Activated T-cell treated with anti-CD3 and anti-CD28 coated beads, Interleukin-2, amount 50 U/mL, for 24 hours (primary cell): Measurements from ENCODE around the gene MSANTD1.

Experiments used
- DNase-seq: peaks from one replicate; pipeline ENCODE4 v3.0.0-alpha.2; 2020
- H3K27ac Mint-ChIP-seq: 2 replicates; pipeline ENCODE4 v1.8.0; 2020; ENCODE audit warnings: mild to moderate bottlenecking, mixed read lengths
- H3K27me3 Mint-ChIP-seq: 2 replicates; pipeline ENCODE4 v1.8.0; 2020; ENCODE audit warnings: mixed read lengths
- H3K36me3 Mint-ChIP-seq: 2 replicates; pipeline ENCODE4 v1.8.0; 2020; ENCODE audit warnings: low read depth, mixed read lengths
- H3K4me1 Mint-ChIP-seq: 2 replicates; pipeline ENCODE4 v1.8.0; 2020; ENCODE audit warnings: low read depth, mixed read lengths
- H3K4me3 Mint-ChIP-seq: 2 replicates; pipeline ENCODE4 v1.8.0; 2020; ENCODE audit warnings: mild to moderate bottlenecking, moderate library complexity, mixed read lengths
- H3K9me3 Mint-ChIP-seq: 2 replicates; pipeline ENCODE4 v1.8.0; 2020; ENCODE audit warnings: mixed read lengths

MSANTD1 gene

DNA sequence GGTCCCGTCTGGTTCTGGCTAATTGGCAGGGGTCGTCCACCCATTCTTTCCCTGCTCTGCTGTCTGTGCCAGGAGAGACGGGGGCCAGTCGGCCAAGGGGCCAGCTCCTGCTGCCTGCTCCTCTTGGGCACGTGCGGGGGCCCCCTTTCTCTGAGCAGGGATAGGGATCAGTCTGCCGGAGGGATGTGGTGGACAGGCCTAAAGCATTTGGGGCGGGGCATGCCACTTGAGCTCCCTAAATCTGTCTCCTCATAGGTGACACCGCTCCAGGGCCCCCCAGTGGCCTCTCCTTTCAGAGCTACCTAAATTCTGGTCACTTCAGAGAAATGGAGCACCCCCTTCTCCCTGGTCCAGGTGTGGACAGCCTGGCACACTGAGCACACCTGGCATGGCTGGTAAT is 4.2 kb upstream of the MSANTD1 start:
- no peak overlapping the region for H3K4me3 Mint-ChIP-seq
- DNase-seq: no peak
- peaks cover 12% of the 10 kb centered on the region for H3K4me1 Mint-ChIP-seq
- no peaks in the 10 kb centered on the region for H3K27me3 Mint-ChIP-seq
- peaks cover 33% of the 10 kb centered on the region for H3K36me3 Mint-ChIP-seq
- no peaks in the 10 kb centered on the region for H3K9me3 Mint-ChIP-seq
- H3K27ac Mint-ChIP-seq: no peak overlapping the region

DNA sequence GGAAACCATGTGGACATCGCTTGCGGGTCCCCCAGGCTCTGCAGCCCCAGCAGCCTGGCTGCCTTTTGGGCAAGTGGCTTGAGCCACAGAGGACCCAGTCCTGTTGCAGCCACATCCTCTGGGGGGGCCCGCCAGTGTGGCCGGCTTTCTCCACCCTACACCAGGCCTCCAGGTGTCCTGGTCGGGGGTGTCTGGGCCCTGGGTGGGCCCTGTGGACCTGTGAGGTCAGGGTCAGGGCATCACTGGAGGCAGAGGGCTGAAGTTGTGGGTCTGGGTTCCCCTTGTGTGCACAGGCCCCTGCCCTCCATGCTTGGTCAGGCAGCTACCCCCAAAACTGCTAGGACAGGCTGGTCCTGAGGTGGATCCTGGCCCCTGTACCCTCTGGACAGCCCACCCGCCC is 3.3 kb upstream of the MSANTD1 start:
- Mint-ChIP-seq H3K27me3 (no peaks in the 10 kb centered on the region), H3K4me1 (peaks cover 12% of the 10 kb centered on the region), H3K36me3 (peaks cover 25% of the 10 kb centered on the region), H3K9me3 (no peaks in the 10 kb centered on the region), H3K27ac (no peak overlapping the region), H3K4me3 (no peak overlapping the region)
- no peak for DNase-seq

DNA sequence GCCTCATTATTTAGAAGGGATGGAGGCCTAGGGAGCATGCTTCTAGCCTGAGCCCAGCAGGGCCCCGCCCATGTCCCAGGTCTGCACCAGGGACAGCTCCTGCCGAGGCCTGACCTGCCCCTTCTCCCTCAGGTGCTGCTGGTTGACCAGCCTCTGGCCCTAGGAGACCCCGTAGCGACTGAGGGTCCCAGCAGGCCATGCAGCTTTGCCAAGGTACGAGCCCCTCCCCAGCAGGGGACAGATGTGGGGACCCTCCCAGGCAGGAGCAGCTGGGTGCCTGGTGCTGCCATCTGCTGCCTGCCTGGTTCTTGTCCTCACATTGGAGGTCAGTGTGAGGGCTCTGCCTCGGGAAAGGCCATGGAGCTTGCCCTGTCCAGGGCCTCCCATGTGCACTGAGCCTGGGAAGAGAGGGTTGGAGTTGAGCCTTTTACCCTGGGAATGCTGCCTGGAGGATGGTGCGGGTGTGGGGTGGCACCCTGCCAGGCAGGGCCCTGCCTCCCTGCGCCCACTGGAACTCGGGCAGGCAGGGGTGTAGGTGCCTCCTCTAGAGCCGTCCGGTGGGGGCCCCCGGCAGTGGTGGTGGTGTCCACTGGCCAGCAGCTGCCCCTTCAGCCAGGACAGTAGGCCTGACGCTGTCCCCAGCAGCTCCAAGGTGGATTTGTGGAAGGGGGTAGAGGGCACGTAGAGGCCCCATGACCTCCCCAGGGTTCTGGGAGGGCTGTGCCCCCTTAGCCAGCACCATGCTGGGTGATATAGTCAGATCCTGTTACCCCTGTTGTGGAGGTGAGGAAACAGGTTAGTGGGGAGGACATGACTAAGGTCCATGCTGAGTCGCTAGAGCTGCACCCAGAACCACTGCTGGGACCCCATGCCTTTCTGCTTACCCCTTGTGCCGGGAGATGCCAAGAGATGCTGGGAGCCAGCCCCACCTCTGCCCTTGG is 2.2 kb upstream of the MSANTD1 start:
- Mint-ChIP-seq H3K36me3 (peaks cover 15% of the 10 kb centered on the region), H3K27ac (no peak overlapping the region), H3K4me3 (no peak overlapping the region), H3K9me3 (no peaks in the 10 kb centered on the region), H3K27me3 (no peaks in the 10 kb centered on the region), H3K4me1 (peaks cover 12% of the 10 kb centered on the region)
- no peak for DNase-seq

DNA sequence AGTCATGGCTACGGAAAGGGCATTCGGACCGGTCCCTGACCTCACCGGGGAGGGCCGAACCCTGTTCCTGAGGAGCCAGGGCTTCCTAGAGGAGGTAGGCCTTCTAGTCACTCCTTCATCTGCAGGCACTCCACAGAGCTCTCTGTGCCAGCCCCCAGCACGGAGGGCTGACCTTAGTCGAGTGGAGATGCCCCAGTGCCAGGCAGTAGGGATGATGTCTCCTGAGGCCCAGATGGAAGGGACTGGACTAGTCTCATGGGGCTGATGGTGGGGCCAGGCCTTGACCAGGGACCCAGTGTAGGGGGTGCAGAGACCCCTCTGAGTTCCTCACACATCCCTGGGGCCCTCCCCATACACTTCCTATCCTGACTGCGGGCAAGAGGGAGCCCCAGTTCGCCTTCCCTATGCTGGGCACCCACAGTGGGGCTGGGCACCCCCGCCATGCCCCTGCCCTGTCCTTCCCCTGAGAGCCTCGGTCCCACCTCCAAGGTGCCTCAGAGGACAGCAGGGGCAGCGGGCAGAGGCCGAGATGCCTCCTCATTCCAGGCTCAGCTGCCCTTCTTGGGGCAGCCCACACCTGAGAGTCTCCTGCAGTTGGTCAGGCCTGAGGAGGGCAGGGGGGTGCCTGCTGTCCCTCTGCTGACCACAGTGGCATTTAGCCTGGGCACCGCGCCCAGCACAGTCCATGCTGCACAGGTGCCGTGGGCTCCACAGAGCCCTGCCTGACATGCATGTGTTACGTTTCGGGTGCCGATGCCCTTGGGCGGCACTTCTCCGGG is 1.4 kb upstream of the MSANTD1 start:
- Mint-ChIP-seq H3K4me1 (peaks cover 8% of the 10 kb centered on the region), H3K27me3 (no peaks in the 10 kb centered on the region), H3K27ac (no peak overlapping the region), H3K36me3 (peaks cover 8% of the 10 kb centered on the region), H3K4me3 (no peak overlapping the region), H3K9me3 (no peaks in the 10 kb centered on the region)
- DNase-seq: no peak

DNA sequence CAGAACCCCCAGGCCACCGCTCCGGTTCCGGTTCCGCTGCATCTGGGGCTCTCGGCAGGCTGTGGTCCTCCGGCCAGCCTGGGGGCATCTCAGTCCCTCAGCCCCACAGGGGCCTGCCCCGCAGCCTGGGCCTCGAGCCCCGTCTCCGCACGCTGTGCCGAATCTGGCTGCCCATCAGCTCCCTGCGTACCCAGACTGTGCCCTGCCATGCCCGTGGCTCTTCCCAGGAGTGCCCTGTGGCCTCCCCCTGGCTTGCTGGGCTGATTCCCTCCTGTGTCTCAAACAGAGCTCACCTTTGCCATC is 830 bp upstream of the MSANTD1 start:
- peaks cover 3% of the 10 kb centered on the region for H3K36me3 Mint-ChIP-seq
- H3K9me3 Mint-ChIP-seq: no peaks in the 10 kb centered on the region
- H3K27me3 Mint-ChIP-seq: no peaks in the 10 kb centered on the region
- peaks cover 3% of the 10 kb centered on the region for H3K4me1 Mint-ChIP-seq
- H3K4me3 Mint-ChIP-seq: no peak overlapping the region
- no peak overlapping the region for H3K27ac Mint-ChIP-seq
- DNase-seq: no peak

DNA sequence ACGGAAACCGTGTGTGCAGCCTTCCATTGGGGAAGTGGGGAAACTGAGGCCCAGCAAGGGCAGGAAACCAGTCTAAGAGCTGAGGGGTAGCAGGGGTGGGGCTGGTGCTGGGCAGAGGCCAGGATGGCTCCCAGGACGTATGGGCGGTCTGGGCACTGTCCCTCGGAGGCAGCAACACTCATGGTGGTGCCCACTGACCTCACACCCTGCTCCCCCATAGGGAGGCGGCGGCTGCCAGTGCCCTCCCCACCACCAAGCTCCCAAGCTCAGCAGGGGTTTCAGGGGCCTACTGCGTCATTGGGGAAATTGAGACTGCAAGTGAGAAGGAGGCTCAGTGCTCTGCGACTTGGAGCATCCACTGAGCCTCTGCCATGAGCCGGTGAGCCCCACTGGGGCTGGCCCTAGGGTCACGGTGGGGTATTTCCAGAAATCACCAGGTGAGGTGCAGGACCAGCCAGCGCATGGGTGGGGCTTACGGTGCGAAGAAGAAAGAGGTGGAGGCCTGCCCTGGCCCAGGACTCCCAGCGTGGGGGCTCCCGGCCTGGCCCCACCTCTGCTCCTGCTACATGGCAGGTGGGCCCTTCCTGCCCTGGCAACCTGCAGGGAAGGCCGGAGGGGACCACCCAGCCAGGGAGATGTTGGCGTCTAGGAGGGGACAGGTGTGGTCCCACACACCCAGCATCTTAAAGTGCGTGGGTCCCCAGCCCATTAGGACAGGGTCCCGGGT is 915 bp downstream of the MSANTD1 start:
- Mint-ChIP-seq H3K9me3 (no peaks in the 10 kb centered on the region), H3K4me3 (no peak overlapping the region), H3K4me1 (no peaks in the 10 kb centered on the region), H3K27me3 (no peaks in the 10 kb centered on the region), H3K36me3 (peaks cover 2% of the 10 kb centered on the region), H3K27ac (no peak overlapping the region)
- no peak for DNase-seq

DNA sequence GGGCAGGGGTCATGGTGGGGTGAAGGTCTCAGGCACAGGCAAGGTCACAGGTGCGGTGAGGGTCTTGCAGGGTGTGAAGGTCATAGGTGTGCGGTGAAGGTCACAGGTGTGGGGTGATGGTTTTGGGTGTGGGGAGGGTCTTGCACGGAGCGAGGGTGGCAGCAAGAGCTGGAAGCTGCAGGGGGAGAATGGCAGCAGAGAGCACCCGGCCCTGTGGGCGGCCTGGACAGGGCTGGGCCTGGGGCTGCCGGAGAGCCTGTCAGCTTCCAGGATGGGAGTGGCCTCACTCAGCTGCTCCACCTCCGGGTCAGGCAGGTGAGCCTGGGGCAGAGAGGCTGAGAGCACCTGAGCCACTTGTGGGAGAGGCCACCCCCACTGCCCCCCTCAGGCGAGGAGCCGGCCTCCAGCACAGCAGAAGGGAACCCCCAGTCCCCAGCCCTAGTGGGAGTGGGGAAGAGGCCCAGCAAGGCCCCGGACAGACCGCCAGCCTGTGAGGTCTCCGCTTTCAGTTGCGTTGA is 1.5 kb downstream of the MSANTD1 start:
- Mint-ChIP-seq H3K4me1 (no peaks in the 10 kb centered on the region), H3K4me3 (no peak overlapping the region), H3K27ac (no peak overlapping the region), H3K9me3 (no peaks in the 10 kb centered on the region), H3K27me3 (no peaks in the 10 kb centered on the region), H3K36me3 (peaks cover 2% of the 10 kb centered on the region)
- DNase-seq: no peak

DNA sequence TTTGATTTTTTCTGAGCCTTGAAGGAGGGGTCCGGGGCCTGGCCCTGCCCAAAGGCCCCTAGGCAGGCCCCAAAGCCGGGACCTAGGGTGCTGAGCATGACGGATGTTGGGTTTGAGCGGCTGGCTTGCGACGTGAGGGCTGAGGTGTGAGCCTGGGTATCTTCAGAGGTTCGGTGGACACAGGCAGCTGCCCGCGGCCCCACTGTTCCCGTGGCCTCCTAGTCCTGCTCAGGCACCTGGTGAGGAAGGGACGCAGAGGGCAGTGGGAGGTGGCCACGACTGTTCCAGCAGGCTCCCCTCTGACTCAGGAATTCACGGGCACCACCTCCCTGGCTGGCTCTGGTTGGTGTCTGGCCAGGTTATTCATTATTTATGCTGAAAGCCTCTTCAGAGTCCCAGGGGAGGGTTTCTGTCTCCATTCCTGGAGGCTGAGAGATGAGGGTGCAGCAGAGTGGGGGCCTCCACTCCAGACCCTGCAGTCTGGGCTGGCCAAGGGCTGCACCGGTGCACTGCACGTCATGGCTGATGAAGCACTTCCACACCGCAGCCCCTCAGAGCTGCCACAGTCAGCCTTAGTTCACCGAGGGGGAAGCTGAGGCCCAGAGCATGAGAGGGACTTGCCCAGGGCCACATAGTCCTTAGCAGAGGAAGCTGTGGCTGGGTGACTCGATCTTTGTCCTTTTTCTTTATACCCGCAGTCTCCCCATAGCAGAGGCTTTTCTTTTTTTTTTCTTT is 2.2 kb downstream of the MSANTD1 start:
- Mint-ChIP-seq H3K4me1 (no peaks in the 10 kb centered on the region), H3K27me3 (no peaks in the 10 kb centered on the region), H3K27ac (no peak overlapping the region), H3K9me3 (no peaks in the 10 kb centered on the region), H3K36me3 (peaks cover 3% of the 10 kb centered on the region), H3K4me3 (no peak overlapping the region)
- DNase-seq: no peak

DNA sequence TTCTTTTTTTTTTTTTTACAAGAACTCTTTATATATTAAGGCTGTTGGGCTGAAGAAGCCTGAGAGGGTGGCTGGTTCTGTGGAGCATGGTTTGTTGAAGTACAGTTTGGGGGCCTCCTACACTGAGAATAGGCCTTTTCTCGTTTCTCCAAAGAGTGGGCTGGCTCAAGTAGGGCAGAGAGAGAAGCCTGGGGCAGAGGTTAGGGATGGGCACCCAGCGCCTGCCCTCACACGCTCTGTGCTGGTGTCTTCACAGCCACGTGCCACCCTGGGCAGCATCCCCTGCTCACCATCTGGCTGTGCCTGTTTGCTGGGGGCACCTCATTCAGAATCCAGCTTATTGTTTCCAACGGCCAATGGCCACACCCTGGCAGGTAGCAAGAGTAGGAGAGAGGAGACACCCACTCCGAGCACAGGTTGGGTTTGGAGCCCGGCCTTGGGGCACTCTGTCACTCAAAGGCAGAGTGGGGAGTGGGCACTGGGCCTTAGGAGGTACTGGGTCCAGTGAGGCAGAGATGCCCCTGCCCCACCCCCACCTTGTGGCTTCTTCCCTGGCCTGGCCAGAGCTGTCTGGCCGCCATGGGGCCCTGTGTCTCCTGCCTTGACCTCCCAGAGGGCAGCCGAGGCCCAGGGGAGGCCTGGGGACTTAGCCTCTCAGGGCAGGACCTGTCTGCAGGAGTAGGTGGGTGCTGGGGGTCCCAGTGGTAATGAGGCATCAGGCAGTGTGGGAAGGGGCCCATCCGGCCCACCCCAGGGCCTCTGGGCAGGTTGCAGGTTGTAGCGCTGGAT is 2.9 kb downstream of the MSANTD1 start:
- no peaks in the 10 kb centered on the region for H3K4me1 Mint-ChIP-seq
- no peak for DNase-seq
- H3K36me3 Mint-ChIP-seq: peaks cover 6% of the 10 kb centered on the region
- H3K9me3 Mint-ChIP-seq: no peaks in the 10 kb centered on the region
- no peaks in the 10 kb centered on the region for H3K27me3 Mint-ChIP-seq
- no peak overlapping the region for H3K4me3 Mint-ChIP-seq
- no peak overlapping the region for H3K27ac Mint-ChIP-seq

DNA sequence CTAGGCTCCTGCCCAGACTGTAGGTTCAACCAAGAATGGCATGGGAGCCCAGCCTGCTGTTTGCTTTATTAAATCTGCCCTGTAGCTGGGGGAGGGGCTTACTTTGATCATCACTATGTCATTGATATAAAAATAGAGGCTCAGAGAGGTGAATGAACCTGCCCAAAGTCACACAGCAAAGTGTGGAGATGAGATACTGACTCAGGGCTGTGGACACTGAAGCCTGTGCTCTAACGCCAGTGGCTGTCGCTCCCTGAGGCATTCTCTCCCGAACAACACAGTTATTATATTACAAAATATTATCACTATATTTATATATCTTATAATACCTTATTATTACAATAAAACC is 3.5 kb downstream of the MSANTD1 start:
- Mint-ChIP-seq H3K36me3 (peaks cover 6% of the 10 kb centered on the region), H3K9me3 (no peaks in the 10 kb centered on the region), H3K27ac (no peak overlapping the region), H3K27me3 (no peaks in the 10 kb centered on the region), H3K4me3 (no peak overlapping the region), H3K4me1 (no peaks in the 10 kb centered on the region)
- DNase-seq: no peak

DNA sequence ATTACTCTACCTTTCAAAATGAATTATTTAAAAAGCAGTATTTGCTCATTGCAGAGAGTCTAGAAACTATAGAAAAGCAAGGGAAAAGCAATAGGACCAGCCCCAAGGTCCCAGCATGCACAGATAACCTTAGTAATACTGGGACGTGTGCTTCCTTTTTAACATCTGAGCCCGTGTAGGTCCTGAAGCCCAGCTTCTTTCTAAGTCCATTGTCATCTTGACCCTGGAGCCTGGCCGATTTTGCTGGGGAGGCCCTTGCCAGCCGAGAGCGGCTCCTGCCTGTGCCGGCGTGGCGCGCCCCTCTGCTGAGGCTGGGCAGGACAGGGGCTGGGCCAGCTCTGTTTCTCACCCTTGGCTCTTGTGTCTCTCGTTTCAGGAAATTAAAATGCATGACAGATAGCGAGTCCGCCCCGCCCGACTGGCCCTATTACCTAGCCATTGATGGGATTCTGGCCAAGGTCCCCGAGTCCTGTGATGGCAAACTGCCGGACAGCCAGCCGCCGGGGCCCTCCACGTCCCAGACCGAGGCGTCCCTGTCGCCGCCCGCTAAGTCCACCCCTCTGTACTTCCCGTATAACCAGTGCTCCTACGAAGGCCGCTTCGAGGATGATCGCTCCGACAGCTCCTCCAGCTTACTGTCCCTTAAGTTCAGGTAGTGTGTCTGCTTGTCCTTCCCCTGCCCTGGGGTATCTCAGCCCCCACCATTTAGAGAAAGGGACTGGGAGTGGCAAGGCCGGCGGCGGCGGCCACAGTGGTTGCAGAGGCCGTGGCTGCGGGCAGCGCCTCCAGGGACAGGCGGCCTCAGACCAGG is 4.1 kb downstream of the MSANTD1 start:
- Mint-ChIP-seq H3K27ac (no peak overlapping the region), H3K4me3 (no peak overlapping the region), H3K36me3 (peaks cover 6% of the 10 kb centered on the region), H3K9me3 (no peaks in the 10 kb centered on the region), H3K4me1 (no peaks in the 10 kb centered on the region), H3K27me3 (no peaks in the 10 kb centered on the region)
- DNase-seq: no peak

DNA sequence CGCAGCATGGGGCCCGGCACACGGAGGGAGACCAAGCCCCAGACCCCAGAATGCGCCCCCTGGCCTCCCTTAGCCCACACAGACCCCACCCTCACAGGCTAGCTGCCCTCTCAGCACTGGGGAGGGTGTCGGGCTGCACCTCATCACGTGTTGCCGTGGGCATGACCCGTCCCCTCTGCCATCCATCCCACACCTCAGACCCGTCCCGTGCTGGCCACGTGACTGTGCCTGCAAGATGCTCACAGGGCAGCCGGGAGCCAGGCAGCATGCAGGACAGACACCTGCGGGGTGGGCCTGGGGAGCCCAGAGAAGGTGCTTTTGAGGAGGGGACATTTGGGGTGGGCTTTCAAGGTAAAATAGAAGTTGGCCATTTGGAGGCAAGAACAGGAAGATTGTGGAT is 4.8 kb downstream of the MSANTD1 start:
- H3K27me3 Mint-ChIP-seq: no peaks in the 10 kb centered on the region
- DNase-seq: no peak
- no peak overlapping the region for H3K4me3 Mint-ChIP-seq
- H3K9me3 Mint-ChIP-seq: no peaks in the 10 kb centered on the region
- no peak overlapping the region for H3K27ac Mint-ChIP-seq
- no peaks in the 10 kb centered on the region for H3K4me1 Mint-ChIP-seq
- peaks cover 6% of the 10 kb centered on the region for H3K36me3 Mint-ChIP-seq
